GM10248 (cell line): ENCODE data around the gene RBM19.

Experiments used
- CTCF ChIA-PET: fragments of 300-600 bp; sonication (Branson Sonifier 250); formaldehyde crosslinking; extraction: SDS; loops from one replicate; lab custom pipeline; 2021; ENCODE audit warnings: antibody characterized with exemption; lab: Yijun Ruan, JAX
- POLR2A ChIA-PET: fragments of 350-650 bp; sonication (Branson Sonifier 250); formaldehyde crosslinking; extraction: SDS; loops from one replicate; lab custom pipeline; 2020; ENCODE audit warnings: antibody characterized with exemption; lab: Yijun Ruan, JAX
- DNase-seq: peaks from one replicate; pipeline ENCODE4 v3.0.0; 2012; ENCODE audit errors: extremely low spot score
- CTCF ChIP-seq: IDR thresholded peaks from 2 replicates; pipeline ENCODE4 v1.5.1; 2012; ENCODE audit warnings: mild to moderate bottlenecking, low read depth; ENCODE audit errors: extremely low read depth, missing control alignments, control extremely low read depth

Gene RBM19

GRCh38 chr12:113802000-113802749 is 163.9 kb downstream of the RBM19 start:
- POLR2A ChIA-PET, result no interaction called here
- TF ChIP-seq CTCF, result no peak
- no peak for DNase-seq
- CTCF ChIA-PET, result no interaction called here

DNA sequence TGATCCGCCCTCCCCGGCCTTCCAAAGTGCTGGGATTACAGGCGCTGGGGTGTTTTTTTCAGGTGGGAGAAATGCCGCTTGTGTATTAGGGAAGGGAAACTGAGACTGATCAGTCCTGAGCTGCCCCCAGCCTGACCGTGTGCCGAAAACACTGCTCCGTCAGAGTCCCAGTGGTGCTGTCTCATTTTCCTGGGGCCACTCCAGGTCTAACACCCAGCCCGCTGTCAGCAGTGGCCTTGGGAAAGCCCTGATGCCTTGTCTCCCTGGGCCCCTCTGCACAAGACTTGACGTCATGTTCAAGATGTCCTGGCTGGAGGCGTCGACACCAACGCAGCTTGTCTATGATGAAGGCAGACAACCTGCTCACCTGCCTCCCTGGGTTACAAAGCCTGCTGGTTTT is 165.9 kb downstream of the RBM19 start:
- POLR2A ChIA-PET, result no interaction called here
- no peak for DNase-seq
- TF ChIP-seq CTCF, result no peak
- CTCF ChIA-PET, result no interaction called here

GRCh38 chr12:113798552-113798951 is 167.6 kb downstream of the RBM19 start:
- ChIA-PET CTCF (interaction anchor here (1.4 kb wide), 1 partner anchor 9 kb away, joined by 4 read pairs; no protein-coding TSS in a partner anchor), POLR2A (no interaction called here)
- no peak for TF ChIP-seq CTCF
- DNase-seq, result no peak

DNA sequence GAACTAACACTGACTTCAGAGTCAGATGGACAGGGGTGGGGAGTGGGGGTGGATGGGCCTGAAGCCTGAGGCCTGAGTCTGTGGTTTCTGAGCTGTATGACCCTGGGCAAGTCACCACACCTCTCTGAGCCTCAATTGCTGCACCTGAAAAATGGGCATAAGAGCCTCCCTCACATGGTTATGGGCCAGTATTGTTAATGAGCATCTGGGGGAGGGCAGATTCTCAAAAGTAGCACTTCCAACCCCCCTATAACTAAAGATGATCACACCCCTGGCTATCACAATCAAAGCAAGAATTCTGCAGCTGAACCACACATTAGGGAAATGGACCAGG is 168.6 kb downstream of the RBM19 start:
- DNase-seq, result no peak
- no peak for TF ChIP-seq CTCF
- CTCF ChIA-PET, result no interaction called here
- POLR2A ChIA-PET, result no interaction called here

GRCh38 chr12:113796852-113797534 is 169.1 kb downstream of the RBM19 start:
- CTCF ChIA-PET, result no interaction called here
- no peak for DNase-seq
- TF ChIP-seq CTCF, result no peak
- POLR2A ChIA-PET, result no interaction called here

GRCh38 chr12:113796066-113796827 is 169.9 kb downstream of the RBM19 start:
- no peak for TF ChIP-seq CTCF
- POLR2A ChIA-PET, result no interaction called here
- CTCF ChIA-PET, result no interaction called here
- no peak for DNase-seq
